Neural cell (in vitro differentiated cells): ENCODE measurements around the gene CHKA. TPM values are rescaled to one million over a fixed set of nuclear protein-coding genes. Genes with fewer than 3 reads are reported as not detected.

Experiments
- H2AFZ ChIP-seq: fragments of 200-600, 300-800 bp; sonication (generic), shearing (Covaris generic); 2 replicates; pipeline ENCODE4 v1.6.0; 2014; ENCODE audit warnings: low read depth, mild to moderate bottlenecking, antibody characterized with exemption, low read length, moderate library complexity
- H3F3A ChIP-seq: fragments of 200-600 bp; shearing (Covaris generic); 2 replicates; pipeline ENCODE4 v1.6.1; 2016; ENCODE audit warnings: mild to moderate bottlenecking, moderate library complexity, mixed read lengths, antibody characterized with exemption, low read length; ENCODE audit not compliant: insufficient read depth, poor library complexity, severe bottlenecking
- H3K27ac ChIP-seq: fragments of 200-600, 300-800 bp; sonication (generic), shearing (Covaris generic); 2 replicates; pipeline ENCODE4 v1.5.1; 2014; ENCODE audit warnings: mild to moderate bottlenecking, low read length, moderate library complexity
- H3K27me3 ChIP-seq: fragments of 300-800, 200-600 bp; sonication (generic), shearing (Covaris generic); 2 replicates; pipeline ENCODE4 v1.6.0; 2014; ENCODE audit warnings: mild to moderate bottlenecking, low read depth, low read length, moderate library complexity; ENCODE audit not compliant: insufficient read depth
- H3K36me3 ChIP-seq: fragments of 300-800, 200-600 bp; sonication (generic), shearing (Covaris generic); 2 replicates; pipeline ENCODE4 v1.5.1; 2014; ENCODE audit warnings: mild to moderate bottlenecking, antibody characterized with exemption, low read length, moderate library complexity; ENCODE audit not compliant: insufficient read depth
- H3K4me2 ChIP-seq: fragments of 300-800, 200-600 bp; sonication (generic), shearing (Covaris generic); 2 replicates; pipeline ENCODE4 v1.6.0; 2014; ENCODE audit warnings: mild to moderate bottlenecking, low read length
- H3K4me3 ChIP-seq: fragments of 300-800, 200-600 bp; sonication (generic), shearing (Covaris generic); 2 replicates; pipeline ENCODE4 v1.5.1; 2014; ENCODE audit warnings: mild to moderate bottlenecking, low read length, moderate library complexity
- H3K79me2 ChIP-seq: fragments of 200-600 bp; shearing (Covaris generic); replicated peaks from 2 replicates; pipeline ENCODE4 v1.6.0; 2014; ENCODE audit warnings: mild to moderate bottlenecking, low read length, moderate library complexity; ENCODE audit not compliant: insufficient read depth
- H3K9ac ChIP-seq: fragments of 300-800, 200-600 bp; sonication (generic), shearing (Covaris generic); 2 replicates; pipeline ENCODE4 v1.6.1; 2016; ENCODE audit warnings: mild to moderate bottlenecking, low read length, mixed read lengths
- H3K9me2 ChIP-seq: fragments of 200-600 bp; shearing (Covaris generic); 2 replicates; pipeline ENCODE4 v1.6.1; 2016; ENCODE audit warnings: mild to moderate bottlenecking, low read length, mixed read lengths; ENCODE audit not compliant: insufficient read depth
- H3K9me3 ChIP-seq: fragments of 200-600, 300-800 bp; sonication (generic), shearing (Covaris generic); 2 replicates; pipeline ENCODE4 v1.6.1; 2016; ENCODE audit warnings: mild to moderate bottlenecking, mixed run types, low read length, moderate library complexity, mixed read lengths
- H4K20me1 ChIP-seq: fragments of 200-600 bp; shearing (Covaris generic); 2 replicates; pipeline ENCODE4 v1.6.1; 2016; ENCODE audit warnings: mild to moderate bottlenecking, mixed run types; ENCODE audit not compliant: insufficient read depth
- EP300 ChIP-seq: fragments of 450-650 bp; conservative IDR thresholded peaks from 2 replicates; pipeline ENCODE4 v1.6.1; 2014; ENCODE audit warnings: antibody characterized with exemption, mild to moderate bottlenecking, moderate library complexity; ENCODE audit not compliant: poor library complexity, severe bottlenecking
- EZH2 ChIP-seq: fragments of 200-600, 300-800 bp; shearing (Covaris generic), sonication (generic); IDR thresholded peaks from 2 replicates; pipeline ENCODE4 v1.6.1; 2014; ENCODE audit warnings: antibody characterized with exemption, low read length, borderline replicate concordance, mild to moderate bottlenecking; ENCODE audit not compliant: insufficient read depth, poor library complexity, severe bottlenecking
- MXI1 ChIP-seq: fragments of 450-650 bp; conservative IDR thresholded peaks from 2 replicates; pipeline ENCODE4 v1.6.1; 2014; ENCODE audit warnings: antibody characterized with exemption, mild to moderate bottlenecking; ENCODE audit not compliant: poor library complexity, severe bottlenecking
- POLR2AphosphoS5 ChIP-seq: IDR thresholded peaks from 2 replicates; pipeline ENCODE4 v1.6.1; 2012
- RAD21 ChIP-seq: fragments of 450-650 bp; conservative IDR thresholded peaks from 2 replicates; pipeline ENCODE4 v1.6.1; 2014; ENCODE audit warnings: antibody characterized with exemption, mild to moderate bottlenecking, moderate library complexity
- REST ChIP-seq: IDR thresholded peaks from 2 replicates; pipeline ENCODE4 v1.6.1; 2012; ENCODE audit warnings: borderline replicate concordance
- SMC3 ChIP-seq: fragments of 450-650 bp; conservative IDR thresholded peaks from 2 replicates; pipeline ENCODE4 v1.6.1; 2014; ENCODE audit warnings: antibody characterized with exemption, mild to moderate bottlenecking, moderate library complexity; ENCODE audit not compliant: poor library complexity
- TAF1 ChIP-seq: IDR thresholded peaks from 2 replicates; pipeline ENCODE4 v1.6.1; 2012; ENCODE audit warnings: low read depth
- polyA minus RNA-seq: library from RNA; depleted of rRNA, polyadenylated mRNA; stranded (reverse); fragments of >200 nt; gene quantifications from 2 replicates; pipeline ENCODE4 v1.2.3, GENCODE V29; 2014
- polyA plus RNA-seq: library from polyadenylated mRNA; depleted of rRNA; stranded (reverse); fragments of >200 nt; gene quantifications from 2 replicates; pipeline ENCODE4 v1.2.3, GENCODE V29; 2014
- TF ChIP-seq, protein P1 (sequence below): fragments of 450-650 bp; IDR thresholded peaks from 2 replicates; pipeline ENCODE4 v1.5.1; 2014; ENCODE audit warnings: antibody characterized with exemption, mild to moderate bottlenecking, moderate library complexity; ENCODE audit not compliant: poor library complexity, severe bottlenecking

CHKA gene
- 89.3 and 90.0 TPM in 2 replicates for polyA plus RNA-seq
- 37.0 and 37.2 TPM in 2 replicates for polyA minus RNA-seq

GRCh38 chr11:68121067-68121899 is at the start of gene CHKA:
TSS of gene CHKA (minus strand) at chr11:68121388. CDS start at chr11:68121177, 211 bp downstream.
- peak within 1 kb of the TSS; percentile 69 for H3K9ac ChIP-seq
- H4K20me1 ChIP-seq: no peaks in the 10 kb centered on the region
- H3K4me3 ChIP-seq: peak within 1 kb of the TSS; percentile 81
- H3F3A ChIP-seq: no peaks in the 10 kb centered on the region
- H3K27ac ChIP-seq: peak within 1 kb of the TSS; percentile 58
- no peaks in the 10 kb centered on the region for H3K9me3 ChIP-seq
- no peaks in the 10 kb centered on the region for H3K9me2 ChIP-seq
- H3K4me2 ChIP-seq: peak within 1 kb of the TSS; percentile 55
- H3K79me2 ChIP-seq: peaks cover 36% of the 10 kb centered on the region
- peak within 1 kb of the TSS; percentile 38 for H2AFZ ChIP-seq
- TF ChIP-seq EP300 (peak; percentile 36), SMC3 (peak; percentile 11), REST (peak; percentile 46), TAF1 (peak; percentile 91), EZH2 (no peak), POLR2AphosphoS5 (peak; percentile 81), MXI1 (peak; percentile 82), RAD21 (no peak)
- TF ChIP-seq, protein P1, sequence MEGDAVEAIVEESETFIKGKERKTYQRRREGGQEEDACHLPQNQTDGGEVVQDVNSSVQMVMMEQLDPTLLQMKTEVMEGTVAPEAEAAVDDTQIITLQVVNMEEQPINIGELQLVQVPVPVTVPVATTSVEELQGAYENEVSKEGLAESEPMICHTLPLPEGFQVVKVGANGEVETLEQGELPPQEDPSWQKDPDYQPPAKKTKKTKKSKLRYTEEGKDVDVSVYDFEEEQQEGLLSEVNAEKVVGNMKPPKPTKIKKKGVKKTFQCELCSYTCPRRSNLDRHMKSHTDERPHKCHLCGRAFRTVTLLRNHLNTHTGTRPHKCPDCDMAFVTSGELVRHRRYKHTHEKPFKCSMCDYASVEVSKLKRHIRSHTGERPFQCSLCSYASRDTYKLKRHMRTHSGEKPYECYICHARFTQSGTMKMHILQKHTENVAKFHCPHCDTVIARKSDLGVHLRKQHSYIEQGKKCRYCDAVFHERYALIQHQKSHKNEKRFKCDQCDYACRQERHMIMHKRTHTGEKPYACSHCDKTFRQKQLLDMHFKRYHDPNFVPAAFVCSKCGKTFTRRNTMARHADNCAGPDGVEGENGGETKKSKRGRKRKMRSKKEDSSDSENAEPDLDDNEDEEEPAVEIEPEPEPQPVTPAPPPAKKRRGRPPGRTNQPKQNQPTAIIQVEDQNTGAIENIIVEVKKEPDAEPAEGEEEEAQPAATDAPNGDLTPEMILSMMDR: peak; percentile 7
- no peaks in the 10 kb centered on the region for H3K27me3 ChIP-seq
- H3K36me3 ChIP-seq: no peaks in the 10 kb centered on the region

DNA sequence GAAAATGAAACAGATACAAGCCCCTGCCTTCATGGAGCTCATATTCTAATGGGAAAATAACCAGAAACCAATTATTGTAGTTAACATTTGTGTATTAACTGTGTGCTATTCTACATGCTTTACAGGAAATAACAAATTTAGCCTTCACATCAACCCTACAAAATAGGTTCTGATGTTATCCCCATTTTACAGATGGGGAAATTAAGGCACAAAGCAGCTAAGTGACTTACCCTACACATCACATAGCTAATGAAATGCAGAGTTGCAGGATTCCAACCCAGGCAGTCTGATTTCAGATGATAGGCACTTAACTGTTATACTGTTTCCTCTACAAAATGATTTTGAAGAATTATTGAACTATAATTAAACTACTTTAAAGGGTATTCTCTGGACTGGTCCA is 48.3 kb upstream of the CHKA start:
- peaks cover 10% of the 10 kb centered on the region for H3K36me3 ChIP-seq

More for the DNA sequence above, 48.3 kb upstream of the CHKA start:
- Histone ChIP-seq H3K27me3 (no peaks in the 10 kb centered on the region), H3K4me3 (no peak overlapping the region), H3K27ac (no peak overlapping the region), H3K9me3 (no peaks in the 10 kb centered on the region), H3K4me2 (no peak overlapping the region), H2AFZ (no peak overlapping the region), H4K20me1 (no peaks in the 10 kb centered on the region), H3K79me2 (no peaks in the 10 kb centered on the region), H3K9ac (no peak overlapping the region), H3K9me2 (no peaks in the 10 kb centered on the region), H3F3A (no peaks in the 10 kb centered on the region)
- TF ChIP-seq EZH2 (no peak), RAD21 (no peak), SMC3 (no peak), EP300 (no peak), REST (no peak), MXI1 (no peak), POLR2AphosphoS5 (no peak), TAF1 (no peak)
- TF ChIP-seq, protein P1: no peak
